ENCODE results near the gene FDPS.
"Not testable (repeated sequence)": the region's sequence is repeated elsewhere in the genome, so short reads cannot be mapped to it uniquely, and the experiment has no call there.

Gene FDPS

DNA sequence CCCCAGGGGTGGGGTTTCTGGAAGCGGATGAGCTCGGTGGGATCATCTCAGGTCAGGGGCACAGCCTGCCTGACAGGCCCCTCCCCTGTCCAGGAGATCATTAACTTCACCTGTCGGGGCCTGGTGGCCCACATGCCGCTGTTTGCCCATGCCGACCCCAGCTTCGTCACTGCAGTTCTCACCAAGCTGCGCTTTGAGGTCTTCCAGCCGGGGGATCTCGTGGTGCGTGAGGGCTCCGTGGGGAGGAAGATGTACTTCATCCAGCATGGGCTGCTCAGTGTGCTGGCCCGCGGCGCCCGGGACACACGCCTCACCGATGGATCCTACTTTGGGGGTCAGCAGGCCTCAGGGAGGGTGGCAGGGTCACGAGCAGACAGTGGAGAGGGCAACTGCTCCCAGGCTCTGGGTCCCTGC lies 23.0 kb upstream of the FDPS start:
- DNase-seq (ENCODE audit: low spot score) = no peak

DNA sequence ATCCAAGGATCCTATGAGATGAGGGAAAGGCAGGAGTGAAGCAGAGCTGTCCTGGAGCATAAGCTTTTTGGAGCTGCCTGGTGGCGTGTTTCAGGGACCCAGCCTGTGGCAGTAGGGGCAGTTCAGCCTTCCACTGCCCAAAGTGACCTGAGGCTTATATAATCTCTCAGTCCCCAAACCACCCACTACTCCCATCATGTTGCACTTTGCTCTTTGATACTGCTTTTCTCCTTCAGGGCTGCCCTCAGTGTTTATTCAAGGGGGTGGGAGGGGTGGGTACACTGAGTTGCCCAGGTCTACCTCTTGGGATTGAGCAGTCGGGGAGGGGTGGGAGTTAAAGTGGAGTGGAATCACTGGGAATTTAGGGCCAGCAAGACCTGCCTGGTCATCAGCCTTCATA lies 22.1 kb upstream of the FDPS start:
- DNase-seq (ENCODE audit: low spot score) = no peak

DNA sequence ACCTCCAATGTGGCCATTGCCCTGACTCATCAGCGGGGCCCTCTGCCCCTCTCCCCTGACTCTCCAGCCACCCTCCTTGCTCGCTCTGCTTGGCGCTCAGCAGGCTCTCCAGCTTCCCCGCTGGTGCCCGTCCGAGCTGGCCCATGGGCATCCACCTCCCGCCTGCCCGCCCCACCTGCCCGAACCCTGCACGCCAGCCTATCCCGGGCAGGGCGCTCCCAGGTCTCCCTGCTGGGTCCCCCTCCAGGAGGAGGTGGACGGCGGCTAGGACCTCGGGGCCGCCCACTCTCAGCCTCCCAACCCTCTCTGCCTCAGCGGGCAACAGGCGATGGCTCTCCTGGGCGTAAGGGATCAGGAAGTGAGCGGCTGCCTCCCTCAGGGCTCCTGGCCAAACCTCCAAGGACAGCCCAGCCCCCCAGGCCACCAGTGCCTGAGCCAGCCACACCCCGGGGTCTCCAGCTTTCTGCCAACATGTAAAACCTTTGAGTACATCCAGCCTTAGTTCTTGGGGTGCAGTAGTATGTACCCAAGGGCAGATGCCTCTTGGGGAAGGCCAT lies 20.6 kb upstream of the FDPS start:
- no peak for DNase-seq (ENCODE audit: low spot score)

DNA sequence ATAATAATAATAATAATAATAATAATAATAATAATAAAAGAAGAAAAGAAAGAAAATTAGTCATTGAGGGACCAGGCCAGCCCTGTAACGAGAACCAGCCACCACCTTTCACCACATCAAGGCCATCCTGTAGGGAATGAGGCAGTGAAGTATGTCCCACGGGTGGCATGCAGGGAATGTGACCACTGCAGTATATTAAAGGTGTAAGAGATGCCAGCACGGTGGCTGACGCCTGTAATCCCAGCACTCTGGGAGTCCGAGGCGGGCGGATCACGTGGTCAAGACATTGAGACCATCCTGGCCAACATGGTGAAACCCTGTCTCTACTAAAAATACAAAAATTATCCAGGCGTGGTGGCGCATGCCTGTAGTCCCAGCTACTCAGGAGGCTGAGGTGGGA lies 17.7 kb upstream of the FDPS start:
- DNase-seq (ENCODE audit: low spot score) = not testable (repeated sequence)

DNA sequence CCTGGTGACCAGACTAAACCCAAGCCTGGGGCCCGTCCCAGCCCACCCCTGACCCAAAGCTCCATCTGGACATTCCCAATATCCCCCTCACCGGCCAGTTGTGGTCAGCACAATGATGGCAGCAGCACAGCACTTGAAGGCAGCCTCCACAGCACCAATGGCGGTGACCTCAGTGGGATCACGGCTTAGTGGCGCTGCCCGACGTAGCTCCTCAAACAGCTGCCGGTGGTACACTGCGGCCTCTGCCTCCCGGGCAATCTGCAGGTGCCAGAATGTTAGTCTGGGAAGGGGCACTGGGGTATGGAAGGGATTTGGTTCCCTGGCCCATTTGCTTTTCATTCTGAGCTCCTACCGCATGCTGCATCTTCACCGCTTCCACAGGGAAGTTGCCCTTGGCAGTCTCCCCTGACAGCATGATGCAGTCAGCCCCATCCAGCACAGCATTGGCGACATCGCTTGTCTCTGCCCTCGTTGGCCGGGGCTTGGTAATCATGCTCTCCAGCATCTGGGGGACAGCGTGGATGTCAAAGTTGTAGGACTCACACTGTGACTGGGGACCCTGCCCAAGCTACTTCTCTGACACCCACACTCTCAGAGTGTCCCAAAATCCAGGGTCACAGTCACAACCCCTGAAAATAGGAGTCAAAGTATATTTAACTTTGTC lies 15.4 kb upstream of the FDPS start:
- no peak for DNase-seq (ENCODE audit: low spot score)

DNA sequence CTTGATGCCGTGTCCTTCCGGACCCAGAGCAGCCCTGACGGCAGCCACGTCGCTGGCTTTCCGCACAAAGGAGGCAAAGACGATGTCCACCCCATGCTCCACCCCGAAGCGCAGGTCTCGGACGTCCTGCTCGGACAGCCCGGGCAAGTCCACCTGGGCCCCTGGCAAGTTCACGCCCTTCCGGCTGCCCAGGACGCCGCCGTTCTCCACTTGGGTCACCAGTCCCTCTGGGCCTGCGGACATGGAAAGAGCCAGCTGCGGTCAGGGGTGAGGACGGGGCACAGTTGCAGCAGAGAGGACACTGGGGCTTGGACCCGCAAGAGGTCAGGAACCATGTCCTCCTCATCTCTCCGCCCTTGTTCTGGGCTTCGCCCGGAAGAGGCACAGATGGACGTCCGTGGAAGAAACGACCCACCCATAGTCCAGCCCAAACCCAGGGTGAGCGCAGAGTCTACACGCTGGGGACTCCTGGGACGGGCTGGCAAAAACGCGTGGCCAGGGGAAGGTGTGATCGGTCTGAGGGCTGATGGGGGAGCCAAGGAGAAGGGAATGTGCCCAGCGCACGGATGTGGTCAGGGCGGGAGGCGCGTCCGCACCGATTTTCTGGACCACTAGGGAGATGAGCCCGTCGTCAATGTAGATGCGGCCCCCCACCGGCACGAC lies 14.0 kb upstream of the FDPS start:
- no peak for DNase-seq (ENCODE audit: low spot score)

DNA sequence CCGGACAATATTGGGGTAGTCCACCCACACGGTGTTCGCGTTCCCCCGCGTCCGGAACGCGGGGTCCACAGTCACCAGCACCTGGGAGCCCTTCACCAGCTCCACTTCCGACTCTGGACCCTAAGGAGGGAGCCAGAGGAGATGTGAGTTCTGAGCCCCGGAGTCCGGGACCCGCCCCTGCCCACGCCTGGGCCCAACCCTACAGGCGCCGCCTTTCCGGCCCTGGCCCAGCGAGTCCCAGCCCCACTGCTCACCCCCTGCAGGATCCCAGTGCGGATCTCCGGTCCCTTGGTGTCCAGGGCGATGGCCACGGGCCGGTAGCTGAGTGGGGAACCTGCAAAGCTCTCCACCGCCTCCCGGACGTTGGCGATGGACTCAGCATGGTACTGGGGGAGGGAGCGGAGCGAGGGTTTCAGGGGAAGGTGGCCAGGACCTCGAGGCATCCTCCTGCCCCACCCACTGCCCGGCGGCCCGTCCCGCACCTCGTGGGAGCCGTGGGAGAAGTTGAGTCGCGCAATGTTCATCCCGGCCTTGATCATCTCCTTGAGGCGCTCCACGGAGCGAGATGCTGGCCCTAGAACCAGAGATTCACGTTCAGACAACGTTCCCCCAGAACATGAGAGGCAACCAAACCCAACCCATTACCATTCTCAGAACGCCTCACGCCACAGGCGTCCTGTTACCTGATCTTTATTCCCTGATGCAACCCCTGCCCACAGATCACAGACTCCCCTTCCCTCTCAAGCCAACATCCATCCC lies 13.3 kb upstream of the FDPS start:
- no peak for DNase-seq (ENCODE audit: low spot score)

DNA sequence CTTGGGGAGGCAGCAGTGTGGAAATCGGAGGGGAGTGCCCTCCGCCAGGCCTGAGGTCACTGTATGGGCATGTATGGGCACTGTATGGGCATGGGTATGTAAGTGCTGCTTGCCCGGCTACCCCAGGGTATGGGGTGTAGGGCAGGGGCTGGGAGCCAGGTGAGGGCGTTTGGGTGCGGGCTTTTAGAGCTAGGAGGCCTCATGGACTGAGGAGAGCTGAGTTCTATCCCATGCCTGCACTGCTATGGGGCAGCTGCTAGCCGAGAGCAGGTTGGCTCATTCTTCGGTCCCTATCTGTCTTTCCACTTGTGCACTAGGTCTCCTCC lies 12.8 kb upstream of the FDPS start:
- no peak for DNase-seq (ENCODE audit: low spot score)

DNA sequence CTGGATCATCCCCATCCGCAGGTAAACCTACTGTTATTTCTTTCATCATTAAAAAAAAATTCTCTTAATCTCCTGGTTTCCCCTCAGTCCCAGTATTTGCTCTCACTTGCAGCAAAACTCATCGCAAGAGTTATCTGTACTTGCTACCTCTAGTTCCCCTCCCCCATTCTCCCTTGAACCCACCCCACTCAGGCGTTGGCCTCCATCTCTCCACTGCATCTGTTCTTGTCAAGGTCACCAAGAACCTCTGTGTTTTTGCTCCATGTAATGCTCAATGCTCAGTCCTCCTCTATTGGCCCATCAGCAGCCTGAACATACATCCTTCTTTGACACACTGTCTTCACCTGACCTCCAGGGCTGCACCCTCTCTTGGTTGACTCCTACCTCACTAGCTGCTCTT lies 12.0 kb upstream of the FDPS start:
- no peak for DNase-seq (ENCODE audit: low spot score)

DNA sequence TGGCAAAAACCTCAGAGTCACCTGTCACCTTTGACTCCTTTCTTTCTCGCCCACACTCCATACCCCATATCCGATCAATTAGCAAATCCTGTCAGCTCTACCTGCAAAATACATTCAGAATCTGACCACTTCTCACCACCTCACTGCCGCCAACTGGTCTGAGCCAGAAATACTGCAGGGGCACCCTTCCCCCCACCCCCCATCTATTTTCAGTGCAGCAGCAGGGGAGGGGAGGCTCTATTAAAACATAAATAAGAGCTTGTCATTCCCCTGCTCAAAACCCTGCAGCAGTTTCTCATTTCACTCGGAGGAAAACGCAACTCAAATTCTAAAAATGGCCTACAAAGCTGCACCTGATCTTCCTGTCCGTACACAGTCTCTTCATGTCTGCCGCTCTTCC lies 11.3 kb upstream of the FDPS start:
- DNase-seq (ENCODE audit: low spot score) = no peak

DNA sequence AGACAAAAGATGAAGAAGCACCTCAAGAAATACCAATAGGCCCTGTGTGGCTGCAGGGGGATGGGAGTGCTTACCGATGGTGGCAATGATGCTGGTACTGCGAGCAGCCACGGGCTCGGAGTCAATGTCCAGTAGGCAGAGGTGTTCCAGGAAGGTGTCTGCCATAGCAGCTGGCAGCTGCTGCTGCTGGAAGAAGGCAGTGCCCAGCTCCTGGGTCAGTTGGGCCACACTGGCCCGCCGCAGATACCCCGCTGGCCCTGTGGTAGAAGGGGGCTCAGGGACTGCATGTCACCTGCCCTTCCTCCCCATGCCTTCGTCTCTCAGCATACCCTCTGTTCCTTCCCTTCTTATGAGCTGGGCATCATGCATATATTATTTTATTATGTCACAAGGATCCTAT lies 8.6 kb upstream of the FDPS start:
- no peak for DNase-seq (ENCODE audit: low spot score)

DNA sequence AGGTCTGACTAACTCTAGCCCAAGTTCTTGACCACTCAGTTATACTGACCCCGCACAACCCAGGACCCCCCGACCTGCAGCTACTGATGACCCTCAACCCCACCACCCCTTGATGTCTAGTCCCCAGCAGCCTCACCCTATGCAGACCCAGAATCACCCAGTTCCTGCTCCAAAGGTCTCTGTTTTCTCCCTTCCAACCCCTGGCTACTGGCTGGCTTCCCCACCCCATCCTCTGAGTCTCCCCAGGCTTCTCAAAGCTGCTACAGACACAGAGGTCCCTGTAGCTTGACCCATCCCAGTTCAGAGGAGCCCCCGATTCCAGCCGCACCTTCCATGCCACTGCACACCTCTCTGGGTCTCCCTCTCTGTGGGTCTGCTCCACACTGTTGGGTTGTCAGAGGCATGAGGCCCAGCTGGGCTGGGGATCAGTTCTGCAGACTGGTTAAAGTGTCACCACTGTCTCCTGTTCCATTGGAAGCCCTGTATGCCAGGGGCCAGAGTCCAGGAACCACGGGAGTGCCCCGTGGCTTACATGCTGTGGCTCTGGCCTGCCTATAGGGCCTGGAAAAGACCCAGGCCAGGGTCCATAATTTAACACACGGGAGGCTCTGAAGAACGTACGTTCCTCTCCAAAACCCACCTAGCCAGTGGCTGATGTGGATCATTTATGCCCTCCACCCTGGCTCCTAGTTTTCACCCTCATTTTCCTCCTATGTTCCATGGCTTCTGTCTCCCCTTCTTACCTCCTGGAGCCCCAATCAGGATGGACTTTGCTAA lies 7.9 kb upstream of the FDPS start:
- DNase-seq (ENCODE audit: low spot score) = no peak

DNA sequence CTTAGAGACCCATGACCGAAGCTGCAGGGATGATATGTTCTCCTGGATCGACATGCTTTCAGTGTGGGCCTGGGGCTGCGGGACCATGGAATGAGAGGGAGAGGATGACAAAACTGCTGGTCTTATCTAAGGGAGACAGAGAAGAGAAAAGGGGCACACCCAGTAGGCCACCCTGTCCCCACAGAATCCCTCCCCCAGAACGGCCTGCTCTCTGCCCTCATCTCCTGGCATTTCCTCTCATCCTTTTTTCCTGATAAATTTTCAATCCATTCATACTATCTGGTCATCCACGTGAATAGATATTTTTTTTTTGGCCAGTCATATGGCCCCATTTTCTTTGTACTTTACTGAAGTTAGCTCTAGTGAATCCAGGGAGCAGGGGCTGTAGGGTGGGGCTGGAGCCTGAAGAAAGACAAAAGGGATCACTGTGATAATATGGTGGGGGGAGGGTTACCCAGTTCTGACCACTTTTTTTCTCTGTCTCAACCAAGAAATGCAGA lies 7.3 kb upstream of the FDPS start, which contains the start of gene PKLR:
Gene PKLR (minus strand): TSS at position 97 of the 500 bp plus-strand sequence. CDS start 43 bp downstream, at position 54.
- DNase-seq (ENCODE audit: low spot score) = no peak

DNA sequence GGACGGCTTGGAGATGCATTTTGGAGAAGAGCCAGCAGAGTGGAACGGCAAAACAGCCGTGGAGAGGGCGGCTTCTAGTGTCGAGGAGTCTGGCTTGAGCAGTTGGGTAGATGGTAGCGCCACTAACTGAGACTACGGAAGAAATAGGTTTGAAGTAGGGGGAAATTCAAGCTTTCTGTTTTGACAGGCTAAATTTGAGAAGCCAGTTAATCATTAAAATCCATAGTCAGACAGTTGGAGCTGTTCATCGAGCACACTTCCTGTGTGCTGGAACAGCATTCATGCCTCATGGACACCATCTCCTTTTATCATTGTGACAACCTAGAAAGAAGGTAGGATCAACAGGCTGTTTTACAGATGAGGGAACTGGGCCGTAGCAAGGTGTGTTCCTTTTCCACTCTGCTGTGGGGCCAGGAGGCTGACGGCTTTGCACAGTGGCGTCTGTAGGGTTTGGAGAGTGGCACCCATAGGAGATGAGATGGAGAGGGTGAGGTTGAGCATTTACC lies 4.1 kb upstream of the FDPS start:
- DNase-seq (ENCODE audit: low spot score) = no peak

DNA sequence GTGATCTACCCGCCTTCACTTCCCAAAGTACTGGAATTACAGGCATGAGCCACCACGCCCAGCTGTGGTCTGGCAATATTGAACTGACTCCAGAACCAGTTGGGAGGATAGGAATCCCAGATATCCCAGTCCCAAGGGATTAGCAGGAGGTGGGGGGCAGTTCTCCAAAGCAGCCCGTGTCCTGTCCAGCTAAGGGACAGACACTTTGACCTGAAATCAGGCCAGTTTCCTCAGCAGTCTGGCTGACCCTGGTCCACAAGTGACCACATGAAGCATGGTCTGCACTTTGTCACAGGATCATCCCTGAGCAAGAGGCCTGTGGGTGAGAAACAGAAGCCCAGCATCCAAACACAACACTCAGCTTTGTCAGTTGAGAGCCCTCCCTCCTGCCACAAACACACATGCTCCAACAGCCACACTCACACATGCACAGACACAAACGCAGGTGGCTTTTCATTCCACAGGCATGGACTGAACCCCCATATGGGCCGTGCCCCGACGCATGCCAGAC lies 2.7 kb upstream of the FDPS start:
- no peak for DNase-seq (ENCODE audit: low spot score)

DNA sequence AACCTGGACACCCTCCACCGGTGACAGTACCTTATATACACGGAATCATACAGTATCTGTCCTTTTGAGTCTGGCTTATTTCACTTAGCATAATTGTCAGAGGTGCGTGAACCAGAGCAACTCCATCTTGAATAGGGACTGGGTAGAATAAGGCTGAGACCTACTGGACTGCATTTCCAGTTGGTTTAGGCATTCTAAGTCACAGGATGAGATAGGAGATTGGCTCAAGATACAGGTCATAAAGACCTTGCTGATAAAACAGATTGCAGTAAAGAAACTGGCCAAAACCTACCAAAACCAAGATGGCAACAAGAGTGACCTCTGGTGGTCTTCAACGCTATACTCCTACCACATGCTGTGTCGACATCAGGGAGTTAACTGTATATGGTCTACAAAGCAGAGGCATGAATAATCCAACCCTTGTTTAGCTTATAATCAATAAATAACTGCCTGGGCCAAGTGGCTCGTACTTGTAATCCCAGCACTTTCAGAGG lies 1.4 kb upstream of the FDPS start:
- DNase-seq (ENCODE audit: low spot score) = peak; percentile 17

DNA sequence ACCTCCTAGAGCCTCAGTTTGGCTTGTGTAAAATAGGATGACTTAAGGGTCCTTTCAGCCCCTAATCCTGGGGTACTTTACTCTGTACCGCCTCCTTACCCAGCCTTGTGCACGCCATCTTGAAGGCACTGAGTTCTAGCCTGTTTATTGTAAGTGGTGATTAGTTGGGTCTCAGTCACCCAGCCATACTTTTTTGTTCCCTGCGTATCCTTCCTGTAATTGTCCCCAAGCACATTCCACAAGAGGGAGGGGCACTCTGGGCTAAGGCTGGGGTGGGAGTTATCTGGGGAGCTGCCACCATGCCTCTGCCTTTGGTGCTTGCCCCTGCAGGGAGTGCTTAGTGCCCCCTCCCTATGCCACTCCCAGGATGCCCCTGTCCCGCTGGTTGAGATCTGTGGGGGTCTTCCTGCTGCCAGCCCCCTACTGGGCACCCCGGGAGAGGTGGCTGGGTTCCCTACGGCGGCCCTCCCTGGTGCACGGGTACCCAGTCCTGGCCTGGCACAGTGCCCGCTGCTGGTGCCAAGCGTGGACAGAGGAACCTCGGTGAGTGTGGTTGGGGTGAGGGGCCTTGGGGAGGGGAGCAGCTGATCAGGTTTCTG lies 856 bp downstream of the FDPS start:
- peak; percentile 12 for DNase-seq (ENCODE audit: low spot score)

DNA sequence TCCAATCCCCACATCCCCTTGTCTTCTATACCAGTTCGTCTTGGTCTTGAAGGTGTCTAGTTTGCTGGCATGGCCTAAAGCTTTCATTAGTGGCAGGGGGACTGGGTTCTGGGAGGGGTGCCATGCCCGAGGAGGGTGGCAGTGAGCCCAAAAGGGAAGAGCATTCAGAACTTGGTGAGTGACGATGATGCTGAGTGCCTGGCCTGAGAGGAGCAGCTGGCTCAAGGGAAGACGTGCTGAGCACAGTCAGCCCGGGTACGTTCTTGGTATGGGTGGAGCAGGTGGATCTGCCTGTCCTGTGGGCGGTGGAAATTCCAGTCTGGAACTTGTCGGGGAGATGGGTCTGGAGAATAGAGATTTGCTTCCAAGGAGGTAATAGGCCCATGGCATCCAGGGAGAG lies 4.6 kb downstream of the FDPS start:
- peak; percentile 54 for DNase-seq (ENCODE audit: low spot score)

DNA sequence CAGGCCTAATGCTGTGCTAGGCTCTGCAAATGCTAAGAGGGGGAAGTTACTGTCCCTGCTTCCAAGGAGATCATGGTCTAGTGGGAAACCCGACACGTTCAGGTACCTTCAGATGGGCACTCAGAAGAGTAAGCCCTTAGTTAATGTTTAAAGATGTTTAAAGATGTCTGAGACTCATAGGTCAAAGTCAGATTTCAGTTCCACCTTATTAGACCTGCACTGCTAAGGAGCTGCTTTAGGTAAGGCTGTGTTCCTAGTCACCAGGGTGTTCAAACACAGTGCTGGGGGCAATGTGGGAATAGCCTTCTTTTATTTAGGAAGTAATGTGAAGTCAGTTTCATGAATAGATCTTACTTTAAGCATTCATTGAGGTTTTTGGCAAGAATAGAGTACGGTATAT lies 8.3 kb downstream of the FDPS start:
- DNase-seq (ENCODE audit: low spot score) = no peak

DNA sequence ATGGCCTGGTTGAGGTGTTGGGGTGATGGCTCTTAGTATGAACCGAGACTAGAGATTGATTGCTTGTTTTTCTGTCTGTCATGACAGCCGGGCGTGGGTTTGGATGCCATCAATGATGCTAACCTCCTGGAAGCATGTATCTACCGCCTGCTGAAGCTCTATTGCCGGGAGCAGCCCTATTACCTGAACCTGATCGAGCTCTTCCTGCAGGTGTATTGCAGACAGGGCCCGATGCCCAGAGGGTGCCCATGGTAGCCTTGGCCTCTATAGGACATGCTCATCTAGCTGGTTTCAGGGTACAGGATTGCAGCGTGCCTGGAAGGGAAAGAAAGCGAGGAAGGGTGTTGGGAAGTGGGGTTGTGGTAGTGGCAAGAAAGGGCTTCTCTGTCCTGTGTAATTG lies 9.4 kb downstream of the FDPS start:
- DNase-seq (ENCODE audit: low spot score) = no peak

DNA sequence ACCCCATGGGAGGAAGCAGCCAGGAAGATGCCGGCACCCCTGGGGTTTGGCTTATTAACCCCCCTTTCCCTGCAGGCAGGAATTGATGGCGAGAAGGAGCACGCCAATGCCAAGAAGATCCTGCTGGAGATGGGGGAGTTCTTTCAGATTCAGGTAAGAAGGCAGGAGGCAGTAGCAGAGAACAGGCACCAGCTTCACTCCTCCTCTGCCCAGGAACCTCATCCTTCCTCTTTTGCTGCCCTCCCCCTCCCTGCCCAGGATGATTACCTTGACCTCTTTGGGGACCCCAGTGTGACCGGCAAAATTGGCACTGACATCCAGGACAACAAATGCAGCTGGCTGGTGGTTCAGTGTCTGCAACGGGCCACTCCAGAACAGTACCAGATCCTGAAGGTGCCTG lies 10.9 kb downstream of the FDPS start:
- no peak for DNase-seq (ENCODE audit: low spot score)

Data from Ammon's horn (tissue), 1 donor.